K562 (cell line): Measurements from ENCODE around the gene SLC34A1. TPM values are rescaled to one million over a fixed set of nuclear protein-coding genes. Genes with fewer than 3 reads are reported as not detected.
A peak's percentile ranks its signal among the peaks of the same experiment; 100 is the strongest.

Experiments used
- ARID4B ChIP-seq: sonication (generic); formaldehyde crosslinking; IDR thresholded peaks from 2 replicates; pipeline ENCODE4 v1.8.0; 2022; ENCODE audit warnings: mild to moderate bottlenecking, missing genetic modification reagents
- CREM ChIP-seq: IDR thresholded peaks from 2 replicates; pipeline ENCODE4 v1.6.1; 2014; ENCODE audit warnings: antibody characterized with exemption, low read depth
- HNRNPH1 ChIP-seq: fragments of 200-400 bp; formaldehyde crosslinking; optimal IDR thresholded peaks from 2 replicates; pipeline ENCODE3; 2017; ENCODE audit warnings: low read depth, mild to moderate bottlenecking, low read length, moderate library complexity
- IRF1 ChIP-seq: sonication (generic); formaldehyde crosslinking; IDR thresholded peaks from 2 replicates; pipeline ENCODE4 v1.8.0; 2022; ENCODE audit warnings: missing genetic modification reagents, mild to moderate bottlenecking, borderline replicate concordance
- IRF2 ChIP-seq: sonication (generic); formaldehyde crosslinking; IDR thresholded peaks from 2 replicates; pipeline ENCODE4 v1.8.1; 2022; ENCODE audit warnings: mild to moderate bottlenecking, missing genetic modification reagents
- KDM1A ChIP-seq, 2 experiments: fragments of 450-650 bp; IDR thresholded peaks; 2 replicates each; pipeline ENCODE4 v1.6.1; 2016; ENCODE audit warnings: mild to moderate bottlenecking in 2 of 2
- KDM5B ChIP-seq: fragments of 200-600 bp; sonication (generic); IDR thresholded peaks from 2 replicates; pipeline ENCODE4 v1.6.1; 2012; ENCODE audit warnings: low read depth, mild to moderate bottlenecking, moderate library complexity, low read length, control low read depth, inconsistent platforms; ENCODE audit not compliant: insufficient replicate concordance
- LCOR ChIP-seq: sonication (generic); formaldehyde crosslinking; IDR thresholded peaks from 2 replicates; pipeline ENCODE4 v1.8.0; 2022; ENCODE audit warnings: mild to moderate bottlenecking, missing genetic modification reagents
- PKNOX1 ChIP-seq: fragments of 450-650 bp; IDR thresholded peaks from 2 replicates; pipeline ENCODE4 v1.6.1; 2016
- RFX5 ChIP-seq: IDR thresholded peaks from 2 replicates; pipeline ENCODE4 v1.6.1; 2011; ENCODE audit warnings: low read depth, mild to moderate bottlenecking, improper control_type of control experiment, low read length
- SIN3A ChIP-seq, 2 experiments: fragments of 150-350 bp in 1 of 2; IDR thresholded peaks; 2 replicates each; pipeline ENCODE4 v1.6.1; 2011 to 2016; ENCODE audit warnings: borderline replicate concordance in 2 of 2, low read depth in 2 of 2, low read length in 2 of 2, mild to moderate bottlenecking in 2 of 2, moderate library complexity in 2 of 2; ENCODE audit not compliant: control insufficient read depth in 1 of 2
- SRF ChIP-seq, 2 experiments: fragments of 250-450, 450-650 bp in 1 of 2; sonication (Bioruptor Pico) in 1 of 2; sonication (generic) in 1 of 2; formaldehyde crosslinking; IDR thresholded peaks; 2 replicates each; pipeline versions ENCODE4 v1.5.0 to v1.5.1; 2020 to 2022; ENCODE audit warnings: mild to moderate bottlenecking in 1 of 2, missing genetic modification reagents in 1 of 2
- TFAP4 ChIP-seq: sonication (generic); formaldehyde crosslinking; IDR thresholded peaks from 2 replicates; pipeline ENCODE4 v1.8.0; 2022; ENCODE audit warnings: missing genetic modification reagents, mild to moderate bottlenecking, moderate library complexity, borderline replicate concordance
- ZBED1 ChIP-seq: IDR thresholded peaks from 2 replicates; pipeline ENCODE4 v1.6.1; 2014
- ZC3H8 ChIP-seq: fragments of 450-650 bp; IDR thresholded peaks from 2 replicates; pipeline ENCODE4 v1.6.1; 2017
- ZNF239 ChIP-seq: fragments of 250-450 bp; sonication (Bioruptor Pico); IDR thresholded peaks from 2 replicates; pipeline ENCODE4 v1.4.0; 2020; ENCODE audit warnings: mild to moderate bottlenecking
- ZNF311 ChIP-seq: fragments of 250-450 bp; sonication (Bioruptor Pico); IDR thresholded peaks from 2 replicates; pipeline ENCODE4 v1.4.0; 2020; ENCODE audit warnings: mild to moderate bottlenecking, moderate library complexity
- polyA plus RNA-seq, 8 experiments: library from polyadenylated mRNA; depleted of rRNA in 4 of 8; stranded (reverse) in 5 of 8; unstranded in 3 of 8; fragments of >200 nt; fragmentation: Nextera tagmentation in 2 of 8; fragmentation: Illumina TruSeq in 1 of 8; extraction: Ambion mirVana in 2 of 8; extraction: Trizol in 1 of 8; gene quantifications; 2 replicates each; pipeline versions ENCODE4 v1.2.1 to v1.2.3, GENCODE V29; 2011 to 2014; ENCODE audit warnings: inconsistent platforms in 1 of 8, missing spikeins in 1 of 8
- total RNA-seq, 7 experiments: library from RNA; depleted of rRNA in 6 of 7; stranded (reverse); fragments of >200 nt in 6 of 7; fragmentation: Illumina TruSeq in 2 of 7; extraction: Trizol in 2 of 7; gene quantifications; 2 replicates each; pipeline versions ENCODE4 v1.2.1 to v1.2.3, GENCODE V29; 2011 to 2021; ENCODE audit warnings: low replicate concordance in 1 of 7
- TF ChIP-seq, protein P1 (sequence below): conservative IDR thresholded peaks from 2 replicates; pipeline ENCODE4 v1.6.1; 2011; ENCODE audit warnings: low read depth, mild to moderate bottlenecking, low read length; ENCODE audit not compliant: control insufficient read depth

Gene SLC34A1
- total and polyA plus RNA-seq, 9 of the 15 experiments (the other 6 are each of a cell fraction or from before 2014, with no cell fraction given) = not detected

DNA sequence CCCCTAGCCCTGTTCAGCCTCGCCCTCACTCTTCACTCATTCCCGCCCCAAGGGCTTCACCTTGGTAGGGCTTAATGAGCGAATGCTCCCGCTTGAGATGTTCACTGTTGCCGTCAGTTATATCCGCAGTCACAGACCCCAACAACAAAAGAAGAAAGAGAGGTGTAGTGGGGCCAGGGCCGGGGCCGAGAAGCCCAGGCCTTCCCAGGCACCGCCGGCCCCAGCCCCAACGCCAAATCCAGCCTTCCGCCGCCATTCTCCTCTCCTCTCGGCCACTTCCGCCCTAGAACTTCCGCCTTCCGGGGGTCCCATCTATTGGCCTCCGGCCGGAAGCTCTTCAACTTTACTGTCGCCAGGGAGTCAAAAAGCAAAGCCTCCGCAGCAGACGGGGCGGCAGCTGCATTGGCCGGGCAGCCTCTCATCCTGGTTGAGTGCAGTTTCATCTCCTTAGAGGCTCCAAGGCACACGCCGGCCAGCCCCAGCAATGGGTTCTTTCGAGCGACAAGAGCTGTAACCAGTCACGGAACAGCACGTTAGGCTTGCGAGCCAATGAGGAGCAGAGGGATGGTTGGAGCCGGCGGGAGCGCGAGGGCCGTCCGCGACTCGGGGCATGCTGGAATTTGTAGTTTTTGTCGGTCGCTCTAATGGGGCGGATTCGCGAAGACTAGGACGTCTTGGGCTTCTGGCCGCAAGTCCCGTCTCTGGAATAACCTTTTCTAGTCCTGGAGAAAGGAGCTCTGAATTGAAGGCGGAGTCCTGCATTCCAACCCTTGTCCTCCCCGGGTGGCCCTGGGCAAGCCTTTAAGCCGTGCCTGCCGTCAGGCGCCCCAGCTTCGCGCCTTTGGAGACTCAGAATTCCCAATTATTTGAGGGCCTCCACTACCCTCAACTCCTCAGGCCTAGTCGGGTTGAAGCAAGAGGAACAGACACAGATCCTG, 32.6 kb upstream of the SLC34A1 start, which contains the start of gene LMAN2 (continued):
- TF ChIP-seq ARID4B (CRISPR knock-in tag) (peak; percentile 92), ZBED1 (no peak), TFAP4 (CRISPR knock-in tag) (peak; percentile 84), IRF1 (CRISPR knock-in tag) (no peak), KDM5B (peak; percentile 63), HNRNPH1 (no peak), SRF (CRISPR knock-in tag; IDR thresholded peaks at IDR 0.05) (0 out of 4 replicates have a peak, but pooled peaks of 1 of the 2 experiments have one; percentile 26), ZNF311 (CRISPR knock-in tag) (no peak), KDM1A (IDR thresholded peaks at IDR 0.05) (no peak), ZNF239 (CRISPR knock-in tag) (no peak), LCOR (CRISPR knock-in tag) (0 out of 2 replicates have a peak, but pooled peaks have one; percentile 91), PKNOX1 (peak; percentile 100), SIN3A (IDR thresholded peaks at IDR 0.05; ENCODE audit: borderline replicate concordance in 2 of 2, control insufficient read depth in 1 of 2, low read depth in 2 of 2, low read length in 2 of 2) (peak; percentile 86 to 94), CREM (peak; percentile 88), IRF2 (CRISPR knock-in tag) (no peak), RFX5 (no peak), ZC3H8 (peak; percentile 68; the same call in 1 of the 2 replicates)
- TF ChIP-seq, protein P1, sequence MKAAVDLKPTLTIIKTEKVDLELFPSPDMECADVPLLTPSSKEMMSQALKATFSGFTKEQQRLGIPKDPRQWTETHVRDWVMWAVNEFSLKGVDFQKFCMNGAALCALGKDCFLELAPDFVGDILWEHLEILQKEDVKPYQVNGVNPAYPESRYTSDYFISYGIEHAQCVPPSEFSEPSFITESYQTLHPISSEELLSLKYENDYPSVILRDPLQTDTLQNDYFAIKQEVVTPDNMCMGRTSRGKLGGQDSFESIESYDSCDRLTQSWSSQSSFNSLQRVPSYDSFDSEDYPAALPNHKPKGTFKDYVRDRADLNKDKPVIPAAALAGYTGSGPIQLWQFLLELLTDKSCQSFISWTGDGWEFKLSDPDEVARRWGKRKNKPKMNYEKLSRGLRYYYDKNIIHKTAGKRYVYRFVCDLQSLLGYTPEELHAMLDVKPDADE = peak; percentile 88; the same call in 1 of the 2 replicates
